Brain microvascular endothelial cell (primary cell): Measurements from ENCODE around the gene BRICD5.

Experiments used
- DNase-seq: peaks from one replicate; pipeline ENCODE4 v3.0.0-alpha.2; 2020
- H3K27ac ChIP-seq: fragments of 250-450 bp; sonication (Bioruptor Pico); 2 replicates; pipeline ENCODE4 v1.5.1; 2020; ENCODE audit warnings: mild to moderate bottlenecking, moderate library complexity
- H3K27me3 ChIP-seq: fragments of 250-450 bp; sonication (Bioruptor Pico); replicated peaks from 2 replicates; pipeline ENCODE4 v1.5.1; 2020; ENCODE audit warnings: mild to moderate bottlenecking
- H3K36me3 ChIP-seq: fragments of 250-450 bp; sonication (Bioruptor Pico); replicated peaks from 2 replicates; pipeline ENCODE4 v1.5.1; 2020; ENCODE audit warnings: mild to moderate bottlenecking
- H3K4me3 ChIP-seq: 2 replicates; pipeline ENCODE4 v1.5.1; 2011; ENCODE audit warnings: low read depth, mild to moderate bottlenecking, control low read depth, low read length, moderate library complexity
- CTCF ChIP-seq: IDR thresholded peaks from 2 replicates; pipeline ENCODE4 v1.5.1; 2011; ENCODE audit warnings: low read depth, mild to moderate bottlenecking, moderate library complexity, low read length, control low read depth, inconsistent platforms; ENCODE audit errors: missing control alignments
- in situ Hi-C: cut with HindIII; loops from 2 replicates; pipeline ENCODE4 v1.10.0; 2017; ENCODE audit warnings: low sequenced_read_pairs, low pct_ligation_motif_present

BRICD5 gene

DNA sequence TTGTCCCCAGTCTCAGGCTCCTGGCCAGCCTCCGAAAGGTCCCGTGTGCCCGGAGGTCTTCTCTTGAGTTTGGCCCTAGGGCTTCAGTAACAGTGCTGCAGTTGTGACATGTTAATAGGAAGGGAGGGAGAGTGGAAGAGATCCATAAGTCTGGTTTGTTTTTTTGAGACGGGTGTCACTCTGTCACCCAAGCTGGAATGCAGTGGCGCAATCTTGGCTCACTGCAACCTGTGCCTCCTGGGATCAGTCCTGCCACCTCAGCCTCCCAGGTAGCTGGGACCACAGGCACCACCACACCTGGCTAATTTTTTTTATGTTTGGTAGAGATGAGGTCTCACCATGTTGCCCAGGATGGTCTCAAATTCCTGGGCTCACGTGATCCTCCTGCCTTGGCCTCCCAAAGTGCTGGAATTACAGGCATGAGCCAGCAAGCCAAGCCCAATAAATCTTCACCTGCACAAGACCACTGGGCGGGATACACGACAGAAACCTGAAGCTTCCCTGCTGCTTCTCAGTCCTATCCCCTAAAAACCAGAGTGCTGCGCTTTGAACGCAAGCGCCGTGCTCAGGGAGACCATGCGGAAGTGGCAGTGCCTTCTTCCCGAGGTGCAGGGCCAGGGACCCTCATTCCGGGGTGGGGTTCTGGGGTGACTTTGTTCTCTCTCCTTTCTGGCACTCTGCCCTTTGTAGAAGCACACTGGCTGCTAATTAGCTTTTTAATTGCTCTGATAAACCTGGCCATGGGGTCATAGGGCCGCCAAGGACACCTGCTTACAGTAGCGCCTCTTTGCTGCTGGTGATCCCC is 44.2 kb downstream of the BRICD5 start:
- no peak for DNase-seq
- in situ Hi-C loops, result loop anchor here (10.0 kb wide), 1 partner anchor 92 kb away; no protein-coding TSS in a partner anchor
- Histone ChIP-seq H3K36me3 (peaks cover 40% of the 10 kb centered on the region), H3K4me3 (no peak overlapping the region), H3K27me3 (no peaks in the 10 kb centered on the region), H3K27ac (no peak overlapping the region)
- no peak for TF ChIP-seq CTCF

GRCh38 chr16:2165861-2166260 is 44.8 kb downstream of the BRICD5 start:
- no peak for TF ChIP-seq CTCF
- DNase-seq, result no peak
- in situ Hi-C loops, result loop anchor here (10.0 kb wide), 1 partner anchor 91 kb away; no protein-coding TSS in a partner anchor
- H3K4me3 ChIP-seq, result no peak overlapping the region
- H3K27ac ChIP-seq, result no peak overlapping the region
- H3K27me3 ChIP-seq, result no peaks in the 10 kb centered on the region
- H3K36me3 ChIP-seq, result peaks cover 37% of the 10 kb centered on the region

DNA sequence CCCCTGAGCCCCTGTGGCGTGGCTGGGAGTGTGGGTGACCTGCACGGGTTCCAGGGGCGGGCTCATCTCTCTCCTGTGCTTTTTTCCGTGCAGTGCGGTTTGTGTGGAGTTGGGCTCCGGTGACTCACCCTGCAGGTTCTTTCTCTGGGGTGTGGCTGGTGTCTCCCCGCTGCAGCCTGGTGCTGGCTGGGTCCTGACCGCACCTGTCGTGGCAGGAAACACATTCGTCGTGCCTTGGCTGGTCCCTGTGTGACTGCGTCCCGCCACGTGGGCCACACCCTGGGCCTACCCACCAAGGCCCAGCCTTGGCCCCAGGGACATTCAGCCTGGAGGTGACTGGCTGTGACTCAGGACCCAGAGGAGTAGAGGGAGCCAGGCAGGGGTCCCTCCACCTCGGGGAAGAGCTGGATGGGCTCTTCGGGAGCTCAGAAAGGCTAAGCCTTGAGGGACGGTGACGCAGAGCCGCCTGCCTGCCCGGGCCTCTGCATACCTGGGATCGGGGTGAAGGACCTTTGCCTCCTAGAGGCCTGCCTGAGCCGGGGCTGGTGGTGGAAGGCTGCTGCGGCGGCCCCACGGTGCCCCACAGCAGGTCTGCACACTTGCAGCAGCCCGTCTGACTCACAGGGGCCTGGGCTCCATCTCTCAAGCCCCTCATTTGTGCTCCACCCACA is 47.3 kb downstream of the BRICD5 start:
- no peak for TF ChIP-seq CTCF
- Histone ChIP-seq H3K36me3 (peaks cover 33% of the 10 kb centered on the region), H3K4me3 (no peak overlapping the region), H3K27ac (no peak overlapping the region), H3K27me3 (no peaks in the 10 kb centered on the region)
- no peak for DNase-seq
- in situ Hi-C loops, result loop anchor here (10.0 kb wide), 1 partner anchor 89 kb away; no protein-coding TSS in a partner anchor

DNA sequence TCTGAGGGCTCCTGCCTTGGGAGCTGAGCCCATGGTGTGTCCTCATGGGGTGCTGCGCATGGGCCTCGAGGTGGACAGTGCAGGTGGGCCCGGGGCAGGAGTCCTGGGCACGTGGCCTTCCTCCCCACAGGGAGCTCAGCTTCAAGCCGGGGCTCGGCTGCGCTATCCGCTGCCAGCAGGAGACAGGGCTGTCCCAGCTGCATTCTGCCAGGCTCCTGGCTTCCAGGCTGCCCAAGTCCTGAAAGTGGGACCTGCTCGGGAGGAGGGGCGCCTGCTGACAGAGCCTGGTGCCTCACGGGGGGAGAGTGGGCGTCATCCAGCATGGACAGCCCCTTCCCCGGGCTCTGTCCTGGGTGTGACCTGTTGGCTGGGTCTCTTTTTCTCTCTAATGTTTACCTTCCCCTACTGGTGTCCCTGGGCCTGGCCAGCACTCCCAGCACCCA is 48.0 kb downstream of the BRICD5 start:
- peaks cover 27% of the 10 kb centered on the region for H3K36me3 ChIP-seq
- no peak for DNase-seq
- H3K4me3 ChIP-seq, result no peak overlapping the region
- in situ Hi-C loops, result loop anchor here (10.0 kb wide), 1 partner anchor 88 kb away; no protein-coding TSS in a partner anchor
- H3K27ac ChIP-seq, result no peak overlapping the region
- no peak for TF ChIP-seq CTCF
- H3K27me3 ChIP-seq, result no peaks in the 10 kb centered on the region

DNA sequence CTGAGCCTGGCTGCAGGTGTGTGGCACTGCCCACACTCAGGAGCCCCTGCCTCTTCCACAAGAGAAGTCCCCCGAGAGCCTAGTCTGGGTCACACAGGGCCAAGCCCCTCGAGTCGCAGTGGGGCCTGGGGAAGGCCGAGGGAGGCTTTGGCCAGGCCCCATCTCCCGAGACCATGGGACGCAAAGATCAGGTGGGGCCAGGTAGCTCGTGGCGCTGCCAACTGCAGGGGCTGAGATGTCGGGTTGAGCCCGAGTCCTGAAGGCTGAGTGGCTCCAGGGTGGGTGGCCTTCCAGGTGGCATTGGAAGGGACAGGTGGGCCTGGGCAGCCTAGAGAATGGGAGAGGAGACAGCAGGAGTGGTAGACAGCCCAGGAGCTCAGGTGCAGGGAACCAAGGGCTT is 48.8 kb downstream of the BRICD5 start:
- no peak for DNase-seq
- Histone ChIP-seq H3K27me3 (no peaks in the 10 kb centered on the region), H3K36me3 (peaks cover 19% of the 10 kb centered on the region), H3K4me3 (no peak overlapping the region), H3K27ac (peak overlapping the region; percentile 16)
- in situ Hi-C loops, result loop anchor here (10.0 kb wide), 1 partner anchor 87 kb away; no protein-coding TSS in a partner anchor
- TF ChIP-seq CTCF, result no peak
